T-helper 1 cell treated with Interleukin-12 subunit alpha and Interleukin-12 subunit beta and Interleukin-4 antibody, amounts not matched to agents 30 ng/mL and 1 ng/mL, for 36 hours (primary cell): ENCODE measurements around the gene C8A. TPM values are rescaled to one million over a fixed set of nuclear protein-coding genes. Genes with fewer than 3 reads are reported as not detected.

Experiments
- intact Hi-C: fragments of 100-400 bp; cut with micrococcal nuclease; formaldehyde crosslinking; loops from one replicate; pipeline ENCODE4 v1.15.1; 2024
- total RNA-seq: library from RNA; stranded (reverse); gene quantifications from 2 replicates; pipeline ENCODE4 v1.2.3, GENCODE V29; 2022

C8A gene
- not detected in 2 replicates for total RNA-seq

- intact Hi-C loops, result no loop called here
Observed at GRCh38 chr1:56854521-56855099, at the start of gene C8A. Gene C8A, plus strand, starts transcription at chr1:56854797. Its CDS starts 105 bp downstream, at chr1:56854902.

- intact Hi-C loops, result no loop called here
Observed at GRCh38 chr1:56806804-56807203, 47.8 kb upstream of the C8A start.

- intact Hi-C loops, result no loop called here
Observed at GRCh38 chr1:56808410-56808809, 46.2 kb upstream of the C8A start.

- intact Hi-C loops, result no loop called here
Observed at GRCh38 chr1:56811331-56811730, 43.3 kb upstream of the C8A start.

GRCh38 chr1:56814205-56814604 lies 40.4 kb upstream of the C8A start:
- intact Hi-C loops, result no loop called here

GRCh38 chr1:56816264-56816663 lies 38.3 kb upstream of the C8A start:
- intact Hi-C loops, result no loop called here

- intact Hi-C loops, result no loop called here
Observed at GRCh38 chr1:56816909-56817308, 37.7 kb upstream of the C8A start.

- intact Hi-C loops, result no loop called here
Observed at GRCh38 chr1:56817716-56818463, 36.7 kb upstream of the C8A start.

GRCh38 chr1:56819387-56819899 lies 35.2 kb upstream of the C8A start, which contains the start of gene FYB2:
Gene FYB2, minus strand, starts transcription at chr1:56819404. Its CDS starts 114 bp downstream, at chr1:56819290.
- intact Hi-C loops, result no loop called here

- intact Hi-C loops, result loop anchor here (2.0 to 10.0 kb wide), 2 partner anchors 112 to 1536 kb away; no protein-coding TSS in a partner anchor
Observed at GRCh38 chr1:56820755-56821461, 33.7 kb upstream of the C8A start.

- intact Hi-C loops, result loop anchor here (2.0 to 10.0 kb wide), 2 partner anchors 113 to 1537 kb away; no protein-coding TSS in a partner anchor
Observed at GRCh38 chr1:56821462-56821797, 33.2 kb upstream of the C8A start.

- intact Hi-C loops, result loop anchor here (10.0 kb wide), 1 partner anchor 1539 kb away; no protein-coding TSS in a partner anchor
Observed at GRCh38 chr1:56824271-56824670, 30.3 kb upstream of the C8A start.

- intact Hi-C loops, result loop anchor here (10.0 kb wide), 1 partner anchor 1540 kb away; no protein-coding TSS in a partner anchor
Observed at GRCh38 chr1:56824938-56825337, 29.7 kb upstream of the C8A start.

- intact Hi-C loops, result loop anchor here (10.0 kb wide), 1 partner anchor 1541 kb away; no protein-coding TSS in a partner anchor
Observed at GRCh38 chr1:56825436-56825835, 29.2 kb upstream of the C8A start.

- intact Hi-C loops, result loop anchor here (10.0 kb wide), 1 partner anchor 1543 kb away; no protein-coding TSS in a partner anchor
Observed at GRCh38 chr1:56827711-56828110, 26.9 kb upstream of the C8A start.

GRCh38 chr1:56830052-56830451 lies 24.5 kb upstream of the C8A start:
- intact Hi-C loops, result no loop called here

- intact Hi-C loops, result loop anchor here (1.0 kb wide), 4 partner anchors 136 to 1820 kb away; partner anchors contain the start of gene OMA1
Observed at GRCh38 chr1:56831871-56832693, 22.5 kb upstream of the C8A start.

GRCh38 chr1:56833088-56833487 lies 21.5 kb upstream of the C8A start:
- intact Hi-C loops, result no loop called here

GRCh38 chr1:56834137-56834900 lies 20.3 kb upstream of the C8A start:
- intact Hi-C loops, result no loop called here

- intact Hi-C loops, result no loop called here
Observed at GRCh38 chr1:56835657-56836056, 18.9 kb upstream of the C8A start.
